ENCODE measurements around the gene ABITRAM. TPM values are rescaled to one million over a fixed set of nuclear protein-coding genes. Genes with fewer than 3 reads are reported as not detected.
"Not testable (repeated sequence)": the region's sequence is repeated elsewhere in the genome, so short reads cannot be mapped to it uniquely, and the experiment has no call there.

ABITRAM gene, protein sequence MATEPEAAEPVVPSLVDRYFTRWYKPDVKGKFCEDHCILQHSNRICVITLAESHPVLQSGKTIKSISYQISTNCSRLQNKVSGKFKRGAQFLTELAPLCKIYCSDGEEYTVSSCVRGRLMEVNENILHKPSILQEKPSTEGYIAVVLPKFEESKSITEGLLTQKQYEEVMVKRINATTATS
- total RNA-seq, result 10 to 100 TPM in 1 of 4 donors, 1 to 10 TPM in 3; 6.3 to 11.2 (median 9.4) TPM

DNA sequence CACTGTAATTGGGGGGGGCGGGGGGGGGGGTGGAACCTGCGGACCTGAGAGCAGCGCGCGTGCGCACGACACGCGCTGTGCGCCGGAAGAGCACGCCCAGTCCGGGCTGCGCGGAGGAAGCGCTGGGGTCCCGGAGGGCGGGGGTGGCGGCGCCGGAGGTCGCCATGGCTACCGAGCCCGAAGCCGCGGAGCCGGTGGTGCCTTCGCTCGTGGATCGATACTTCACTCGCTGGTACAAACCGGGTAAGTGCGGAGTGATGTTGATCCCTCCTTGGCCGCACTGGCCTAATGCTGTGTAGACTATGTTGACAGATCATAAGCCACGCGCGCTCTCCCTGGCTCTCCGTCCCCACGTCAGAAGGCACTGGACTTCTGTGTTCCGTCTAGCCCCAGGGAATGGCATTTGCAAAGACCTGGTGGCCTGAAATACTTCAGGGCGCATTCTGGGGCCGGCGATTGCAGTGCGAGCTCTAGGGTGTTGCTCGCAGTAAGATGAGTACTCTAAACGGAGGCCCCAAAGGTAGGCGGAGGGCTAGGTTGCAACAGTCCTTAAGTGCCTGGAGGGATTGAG, at the start of gene ABITRAM:
Gene ABITRAM, plus strand, starts transcription at position 78 of the 571 bp plus-strand sequence. Its CDS starts 87 bp downstream, at position 165.
- no peaks in the 10 kb centered on the region for H3K9me3 ChIP-seq
- intact Hi-C loops (cut with DNase I), result loop anchor here (5.0 kb wide), 1 partner anchor 78 kb away; the partner anchor contains the start of gene CTNNAL1
- under 1% methylated on average over 29 of the region's 47 CpGs for WGBS

DNA sequence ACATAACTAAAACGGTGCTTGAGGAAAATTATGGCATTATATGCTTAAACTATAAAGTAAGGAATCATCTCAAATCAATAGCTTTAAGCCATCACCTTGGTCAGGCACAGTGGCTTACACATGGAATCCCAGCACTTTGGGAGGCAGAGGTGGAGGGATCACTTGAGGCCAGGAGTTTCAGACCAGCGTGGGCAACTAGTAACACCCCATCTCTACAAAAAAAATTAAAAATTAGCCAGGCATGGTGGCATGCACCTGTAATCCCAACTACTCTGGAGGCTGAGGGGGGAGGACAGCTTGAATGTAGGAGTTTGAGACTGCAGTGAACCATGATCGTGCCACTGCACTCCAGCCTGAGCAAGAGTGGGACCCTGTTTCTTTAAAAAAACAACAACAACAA, 49.5 kb upstream of the ABITRAM start:
- 91% methylated on average over 3 of the region's 3 CpGs for WGBS
- H3K4me1 ChIP-seq, result peaks cover 0 to 6% (median 3%) of the 10 kb centered on the region in 4 donors

More for the DNA sequence above, at the start of gene ABITRAM:
- Histone ChIP-seq H3K4me3 (peak within 1 kb of the TSS; percentile 72 to 92 (median 80)), H3K4me1 (peaks cover 21 to 34% (median 26%) of the 10 kb centered on the region in 4 donors), H3K27ac (replicated peaks in 1 of 4) (peak within 1 kb of the TSS; percentile 89 to 94 (median 90)), H3K27me3 (no peaks in the 10 kb centered on the region), H3K36me3 (peaks cover 3 to 30% (median 9%) of the 10 kb centered on the region in 4 donors)
- TF ChIP-seq, protein P1, sequence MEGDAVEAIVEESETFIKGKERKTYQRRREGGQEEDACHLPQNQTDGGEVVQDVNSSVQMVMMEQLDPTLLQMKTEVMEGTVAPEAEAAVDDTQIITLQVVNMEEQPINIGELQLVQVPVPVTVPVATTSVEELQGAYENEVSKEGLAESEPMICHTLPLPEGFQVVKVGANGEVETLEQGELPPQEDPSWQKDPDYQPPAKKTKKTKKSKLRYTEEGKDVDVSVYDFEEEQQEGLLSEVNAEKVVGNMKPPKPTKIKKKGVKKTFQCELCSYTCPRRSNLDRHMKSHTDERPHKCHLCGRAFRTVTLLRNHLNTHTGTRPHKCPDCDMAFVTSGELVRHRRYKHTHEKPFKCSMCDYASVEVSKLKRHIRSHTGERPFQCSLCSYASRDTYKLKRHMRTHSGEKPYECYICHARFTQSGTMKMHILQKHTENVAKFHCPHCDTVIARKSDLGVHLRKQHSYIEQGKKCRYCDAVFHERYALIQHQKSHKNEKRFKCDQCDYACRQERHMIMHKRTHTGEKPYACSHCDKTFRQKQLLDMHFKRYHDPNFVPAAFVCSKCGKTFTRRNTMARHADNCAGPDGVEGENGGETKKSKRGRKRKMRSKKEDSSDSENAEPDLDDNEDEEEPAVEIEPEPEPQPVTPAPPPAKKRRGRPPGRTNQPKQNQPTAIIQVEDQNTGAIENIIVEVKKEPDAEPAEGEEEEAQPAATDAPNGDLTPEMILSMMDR (IDR thresholded peaks at IDR 0.05), result no peak
- TF ChIP-seq EP300 (IDR thresholded peaks at IDR 0.05) (no peak), POLR2AphosphoS5 (IDR thresholded peaks at IDR 0.05) (peak in 1 of 2 donors; percentile 51), POLR2A (IDR thresholded peaks at IDR 0.05; ENCODE audit: low read depth) (no peak)
- DNase-seq (ENCODE audit: extremely low spot score), result peak; percentile 93

DNA sequence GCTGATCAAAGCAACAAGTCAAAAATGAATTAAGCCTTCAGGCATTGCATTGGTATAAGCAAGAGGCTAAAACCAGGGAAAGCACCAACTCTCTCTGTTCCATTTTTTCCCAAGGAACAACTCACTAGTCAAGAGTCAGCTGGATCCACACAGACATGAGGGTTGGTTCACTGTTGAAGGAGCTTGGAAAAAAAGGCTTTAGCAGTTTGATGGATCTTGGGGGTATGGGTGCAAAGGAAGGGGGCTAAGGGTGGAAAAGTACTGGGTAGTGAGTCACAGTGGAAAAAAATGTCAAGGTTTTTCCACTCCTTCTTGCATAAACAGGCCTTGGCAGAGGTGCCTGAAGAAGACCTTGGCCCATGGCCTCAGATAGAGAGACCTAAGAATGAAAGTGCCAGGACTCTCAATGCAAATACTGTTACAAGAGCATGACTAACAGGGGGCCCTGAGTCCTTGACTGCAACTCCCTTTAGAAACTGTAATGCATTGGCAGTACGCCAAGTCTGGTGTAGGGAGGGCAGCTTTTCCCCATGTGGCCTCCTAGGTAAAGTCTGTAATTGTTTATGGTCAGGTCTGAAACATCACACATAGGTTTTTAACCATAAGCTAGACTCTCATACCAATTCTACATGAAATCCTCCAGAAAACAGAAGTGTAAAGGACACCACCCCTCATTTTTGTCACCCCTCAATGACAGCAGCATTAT, 48.4 kb upstream of the ABITRAM start:
- H3K9me3 ChIP-seq, result no peaks in the 10 kb centered on the region
- no peak for DNase-seq (ENCODE audit: extremely low spot score)
- no peaks in the 10 kb centered on the region for H3K27me3 ChIP-seq
- no peak overlapping the region for H3K27ac ChIP-seq (replicated peaks in 1 of 4)
- peaks cover 0 to 6% (median 3%) of the 10 kb centered on the region in 4 donors for H3K4me1 ChIP-seq
- H3K36me3 ChIP-seq, result peaks cover 11 to 77% (median 54%) of the 10 kb centered on the region in 4 donors
- 50% methylated on average over 1 of the region's 1 CpG for WGBS
- no peak overlapping the region for H3K4me3 ChIP-seq
- intact Hi-C loops (cut with DNase I), result no loop called here
- TF ChIP-seq EP300 (IDR thresholded peaks at IDR 0.05), result no peak
- TF ChIP-seq POLR2A (IDR thresholded peaks at IDR 0.05; ENCODE audit: low read depth), result no peak
- no peak for TF ChIP-seq POLR2AphosphoS5 (IDR thresholded peaks at IDR 0.05)
- TF ChIP-seq, protein P1 (IDR thresholded peaks at IDR 0.05), result no peak

More for the DNA sequence above, 49.5 kb upstream of the ABITRAM start:
- no peak overlapping the region for H3K27ac ChIP-seq (replicated peaks in 1 of 4)
- no peak for DNase-seq (ENCODE audit: extremely low spot score)
- TF ChIP-seq, protein P1 (IDR thresholded peaks at IDR 0.05), result no peak
- no peak for TF ChIP-seq POLR2AphosphoS5 (IDR thresholded peaks at IDR 0.05)
- no peak for TF ChIP-seq EP300 (IDR thresholded peaks at IDR 0.05)
- TF ChIP-seq POLR2A (IDR thresholded peaks at IDR 0.05; ENCODE audit: low read depth), result no peak
- H3K27me3 ChIP-seq, result no peaks in the 10 kb centered on the region
- peaks cover 5 to 76% (median 54%) of the 10 kb centered on the region in 4 donors for H3K36me3 ChIP-seq
- H3K4me3 ChIP-seq, result no peak overlapping the region
- intact Hi-C loops (cut with DNase I), result no loop called here
- H3K9me3 ChIP-seq, result no peaks in the 10 kb centered on the region

DNA sequence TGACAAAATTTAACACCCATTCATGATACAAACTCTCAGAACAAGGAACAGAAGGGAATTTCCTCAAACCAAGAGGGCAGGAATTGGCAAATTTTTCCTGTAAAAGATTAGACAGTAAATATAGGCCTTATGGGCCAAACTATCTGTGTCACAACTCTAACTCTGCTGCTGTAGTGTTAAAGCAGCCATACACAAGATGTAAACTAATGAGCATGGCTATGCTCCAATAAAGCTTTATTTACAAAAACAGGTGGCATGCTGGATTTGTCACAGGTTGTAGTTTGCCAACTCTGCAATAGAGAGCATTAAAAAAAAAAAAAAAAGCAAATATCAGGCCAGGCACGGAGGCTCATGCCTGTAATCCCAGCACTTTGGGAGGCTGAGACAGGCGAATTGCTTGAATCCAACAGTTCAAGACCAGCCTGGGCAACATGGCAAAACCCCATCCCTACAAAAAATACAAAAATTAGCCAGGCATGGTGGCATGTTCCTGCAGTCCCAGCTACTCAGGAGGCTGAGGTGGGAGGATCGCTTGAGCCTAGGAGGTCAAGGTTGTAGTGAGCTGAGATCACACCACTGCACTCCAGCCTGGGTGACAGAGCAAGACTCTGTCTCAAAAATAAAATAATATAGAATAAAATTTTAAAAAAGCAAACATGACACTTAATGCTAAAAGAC, 47.5 kb upstream of the ABITRAM start:
- WGBS, result 95% methylated on average over 3 of the region's 3 CpGs
- intact Hi-C loops (cut with DNase I); H3K27me3 ChIP-seq; H3K4me1 ChIP-seq; DNase-seq (ENCODE audit: extremely low spot score); H3K4me3 ChIP-seq; H3K27ac ChIP-seq (replicated peaks in 1 of 4); H3K9me3 ChIP-seq: not testable (repeated sequence)
- peaks cover 20 to 77% (median 57%) of the 10 kb centered on the region in 4 donors for H3K36me3 ChIP-seq
